ENCODE data around the gene LGALS8. TPM values are rescaled to one million over a fixed set of nuclear protein-coding genes. Genes with fewer than 3 reads are reported as not detected.

The LGALS8 gene
- total RNA-seq, 2 donors from 2014 or later, result 103 to 113 TPM

GRCh38 chr1:236514703-236515442 is 8.9 kb upstream of the LGALS8 start:
- no peak overlapping the region for H3K27ac ChIP-seq
- no peaks in the 10 kb centered on the region for H3K36me3 ChIP-seq
- TF ChIP-seq CTCF (IDR thresholded peaks at IDR 0.05), result no peak
- H3K4me3 ChIP-seq, result no peak overlapping the region
- no peaks in the 10 kb centered on the region for H3K9me3 ChIP-seq
- no peak for DNase-seq (ENCODE audit: low spot score)
- no peaks in the 10 kb centered on the region for H3K4me1 ChIP-seq
- no peaks in the 10 kb centered on the region for H3K27me3 ChIP-seq

GRCh38 chr1:236515443-236515958 is 8.3 kb upstream of the LGALS8 start:
- Histone ChIP-seq H3K4me1 (no peaks in the 10 kb centered on the region), H3K36me3 (no peaks in the 10 kb centered on the region), H3K27me3 (no peaks in the 10 kb centered on the region), H3K9me3 (no peaks in the 10 kb centered on the region), H3K27ac (no peak overlapping the region), H3K4me3 (no peak overlapping the region)
- DNase-seq (ENCODE audit: low spot score), result no peak
- TF ChIP-seq CTCF (IDR thresholded peaks at IDR 0.05), result no peak

DNA sequence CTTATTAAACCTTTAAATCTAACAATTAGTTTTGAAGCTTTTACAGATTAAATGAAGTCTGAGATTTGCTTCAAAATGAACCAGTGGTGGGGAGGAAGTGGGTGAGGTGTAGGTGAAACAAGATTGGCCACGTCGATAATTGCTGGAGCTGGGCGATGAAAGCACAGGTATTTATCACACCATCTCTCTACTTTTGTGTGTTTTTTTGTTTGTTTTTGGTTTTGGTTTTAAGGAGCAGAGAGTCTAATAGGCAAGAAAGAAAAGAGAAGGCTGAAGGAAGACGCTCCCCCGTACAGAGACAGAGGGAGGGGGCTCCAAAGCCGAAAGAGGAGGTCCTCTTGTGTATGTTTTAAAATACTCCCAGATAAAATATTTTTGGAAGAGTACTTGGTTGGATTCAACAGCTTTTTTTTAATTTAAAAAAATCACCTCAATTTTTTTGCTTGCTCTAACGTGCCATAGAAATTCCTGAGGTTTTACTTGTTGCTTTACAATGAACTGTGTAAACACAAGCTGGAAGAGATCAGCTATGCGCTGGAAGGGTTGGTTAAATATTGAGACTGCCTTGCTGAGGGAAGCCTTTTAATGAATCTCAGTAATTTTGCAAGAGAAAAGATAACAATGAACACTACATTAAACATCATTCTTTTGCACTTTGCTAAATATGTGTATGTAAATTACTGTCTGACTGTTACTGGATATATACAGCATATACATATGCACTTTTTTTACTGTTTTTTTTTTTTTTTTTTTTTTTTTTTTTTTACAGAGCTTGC is 6.7 kb upstream of the LGALS8 start:
- DNase-seq (ENCODE audit: low spot score), result no peak
- Histone ChIP-seq H3K27me3 (no peaks in the 10 kb centered on the region), H3K27ac (no peak overlapping the region), H3K4me3 (no peak overlapping the region), H3K4me1 (no peaks in the 10 kb centered on the region), H3K9me3 (no peaks in the 10 kb centered on the region), H3K36me3 (no peaks in the 10 kb centered on the region)
- no peak for TF ChIP-seq CTCF (IDR thresholded peaks at IDR 0.05)

GRCh38 chr1:236518322-236518721 is 5.5 kb upstream of the LGALS8 start:
- peaks cover 0 to 6% of the 10 kb centered on the region in 2 donors for H3K4me1 ChIP-seq
- no peaks in the 10 kb centered on the region for H3K27me3 ChIP-seq
- no peaks in the 10 kb centered on the region for H3K9me3 ChIP-seq
- no peak overlapping the region for H3K4me3 ChIP-seq
- DNase-seq (ENCODE audit: low spot score), result no peak
- no peaks in the 10 kb centered on the region for H3K36me3 ChIP-seq
- no peak for TF ChIP-seq CTCF (IDR thresholded peaks at IDR 0.05)
- no peak overlapping the region for H3K27ac ChIP-seq

DNA sequence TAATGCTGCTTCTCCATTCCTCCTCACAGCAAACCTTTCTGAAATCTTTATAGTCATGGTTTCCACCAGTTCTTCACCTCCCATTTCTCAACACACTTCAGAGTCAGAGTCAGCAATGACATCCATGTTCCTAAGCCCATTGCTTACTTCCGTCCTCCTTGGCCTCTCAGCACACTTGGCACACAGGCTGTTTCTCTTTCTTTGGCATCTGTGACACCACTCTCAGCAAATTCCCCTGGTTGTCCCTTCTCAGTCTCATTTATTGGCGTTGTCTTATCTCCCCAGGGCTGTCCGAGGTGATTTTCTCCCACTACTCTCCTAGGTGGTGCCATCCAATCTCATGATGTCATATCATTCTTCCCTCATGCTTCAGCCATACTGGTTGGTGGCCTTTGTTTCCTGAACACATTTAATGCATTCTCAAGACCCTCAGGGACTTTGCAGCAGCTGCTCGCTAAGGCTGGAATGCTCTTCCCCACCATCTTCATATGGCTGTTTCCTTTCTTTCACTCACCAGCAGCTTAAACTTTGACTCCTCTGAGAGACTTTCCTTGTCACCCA is 3.3 kb upstream of the LGALS8 start:
- Histone ChIP-seq H3K4me1 (peaks cover 0 to 16% of the 10 kb centered on the region in 2 donors), H3K9me3 (no peaks in the 10 kb centered on the region), H3K36me3 (no peaks in the 10 kb centered on the region), H3K27ac (peak overlapping the region in 1 of 2 donors; percentile 55), H3K4me3 (no peak overlapping the region), H3K27me3 (no peaks in the 10 kb centered on the region)
- no peak for TF ChIP-seq CTCF (IDR thresholded peaks at IDR 0.05)
- DNase-seq (ENCODE audit: low spot score), result no peak
